Spleen (tissue), 7 donors: ENCODE data around the gene CAPN11.

ENCODE experiments used
- CTCF ChIP-seq, 11 experiments: fragments of 200-600 bp in 7 of 11; fragments of 450-650 bp in 4 of 11; sonication (generic) in 4 of 11; IDR thresholded peaks in 8 of 11; conservative IDR thresholded peaks in 3 of 11; 1 replicate in 7 of 11; 2 replicates in 4 of 11; pipeline versions ENCODE4 v1.4.0 to v1.8.0; 2016 to 2021; ENCODE audit warnings: antibody characterized with exemption in 11 of 11, inconsistent platforms in 4 of 11, mild to moderate bottlenecking in 1 of 11
- POLR2A ChIP-seq, 3 donors: fragments of 450-650 bp; IDR thresholded peaks; one replicate each; pipeline ENCODE4 v1.5.1; 2017; ENCODE audit warnings: antibody characterized with exemption in 3 of 3, mild to moderate bottlenecking in 1 of 3
- POLR2AphosphoS5 ChIP-seq, 3 donors: sonication (generic); formaldehyde crosslinking; IDR thresholded peaks; one replicate each; pipeline ENCODE4 v1.5.1; 2017; ENCODE audit warnings: antibody characterized with exemption in 3 of 3
- donor health status: DM: no; HTN: no; CAD: no; lungs with moderate emphysema.
- donor health status: DM: no; HTN: no; CAD: no.
- donor health status: DM: no; HTN: no; CAD: no.

GRCh38 chr6:44169154-44169553 is 10.5 kb downstream of the CAPN11 start:
- TF ChIP-seq CTCF (IDR thresholded peaks at IDR 0.05 in 8 of 11, conservative IDR thresholded peaks at IDR 0.05 in 3 of 11) (no peak), POLR2AphosphoS5 (IDR thresholded peaks at IDR 0.05) (no peak), POLR2A (IDR thresholded peaks at IDR 0.05) (no peak)
